HG02852 (cell line): ENCODE data around the gene MAP4K5.
A peak's percentile ranks its signal among the peaks of the same experiment; 100 is the strongest.
"Not testable (repeated sequence)": the region's sequence is repeated elsewhere in the genome, so short reads cannot be mapped to it uniquely, and the experiment has no call there.

Experiments used
- ATAC-seq: cut with Tn5 transposase; IDR thresholded peaks from one replicate; pipeline ENCODE4 v1.9.1; 2021; ENCODE audit warnings: mild to moderate bottlenecking, moderate library complexity; ENCODE audit not compliant: unreplicated experiment

The MAP4K5 gene

GRCh38 chr14:50533241-50533705 lies 904 bp upstream of the MAP4K5 start:
- no peak for ATAC-seq

GRCh38 chr14:50531595-50532501 lies 521 bp downstream of the MAP4K5 start:
- peak; percentile 25 for ATAC-seq

GRCh38 chr14:50530794-50531365 lies 1.5 kb downstream of the MAP4K5 start:
- no peak for ATAC-seq

- no peak for ATAC-seq
These were observed 2.0 kb downstream of the MAP4K5 start for GRCh38 chr14:50530358-50530757.

GRCh38 chr14:50529288-50530179 lies 2.8 kb downstream of the MAP4K5 start:
- no peak for ATAC-seq

GRCh38 chr14:50528000-50528399 lies 4.4 kb downstream of the MAP4K5 start:
- ATAC-seq: no peak

GRCh38 chr14:50524731-50525515 lies 7.4 kb downstream of the MAP4K5 start:
- ATAC-seq: no peak

GRCh38 chr14:50524060-50524459 lies 8.3 kb downstream of the MAP4K5 start:
- ATAC-seq: peak; percentile 44

- ATAC-seq: no peak
These were observed 8.9 kb downstream of the MAP4K5 start for GRCh38 chr14:50523271-50524041.

- ATAC-seq: peak; percentile 65
These were observed 10.4 kb downstream of the MAP4K5 start for GRCh38 chr14:50521912-50522341.

- peak; percentile 67 for ATAC-seq
These were observed 11.2 kb downstream of the MAP4K5 start for GRCh38 chr14:50520947-50521815.

- no peak for ATAC-seq
These were observed 16.3 kb downstream of the MAP4K5 start for GRCh38 chr14:50516091-50516490.

- no peak for ATAC-seq
These were observed 19.9 kb downstream of the MAP4K5 start for GRCh38 chr14:50512463-50512862.

- ATAC-seq: no peak
These were observed 22.2 kb downstream of the MAP4K5 start for GRCh38 chr14:50510157-50510556.

GRCh38 chr14:50507078-50507477 lies 25.3 kb downstream of the MAP4K5 start:
- not testable (repeated sequence) for ATAC-seq

- ATAC-seq: no peak
These were observed 30.7 kb downstream of the MAP4K5 start for GRCh38 chr14:50501642-50502041.

GRCh38 chr14:50497351-50497750 lies 35.0 kb downstream of the MAP4K5 start:
- ATAC-seq: no peak

GRCh38 chr14:50489851-50490250 lies 42.5 kb downstream of the MAP4K5 start:
- ATAC-seq: no peak

- ATAC-seq: no peak
These were observed 43.8 kb downstream of the MAP4K5 start for GRCh38 chr14:50488521-50488920.
